WTC11 (cell line): ENCODE results near the gene PCDHGA1. TPM values are rescaled to one million over a fixed set of nuclear protein-coding genes. Genes with fewer than 3 reads are reported as not detected.

Experiments used
- ATAC-seq: fragments of 200-7000 bp; cut with Tn5 transposase; 2 replicates; pipeline ENCODE4 v1.10.0; 2021; ENCODE audit warnings: mild to moderate bottlenecking, moderate library complexity
- CTCF ChIA-PET: fragments of 300-600 bp; sonication (Branson Sonifier 250); formaldehyde crosslinking; loops from one replicate; lab custom pipeline; 2021; ENCODE audit warnings: antibody characterized with exemption; lab: Charles Lee
- POLR2A ChIA-PET: fragments of 350-600 bp; sonication (Branson Sonifier 250); formaldehyde crosslinking; loops from one replicate; lab custom pipeline; 2021; ENCODE audit warnings: antibody characterized with exemption; lab: Charles Lee
- DNase-seq: peaks from one replicate; pipeline ENCODE4 v3.0.0; 2021; ENCODE audit warnings: low spot score
- H3K27ac Mint-ChIP-seq: 2 replicates; pipeline ENCODE4 v1.8.0; 2021; ENCODE audit warnings: mixed read lengths
- H3K27me3 Mint-ChIP-seq: 2 replicates; pipeline ENCODE4 v1.8.0; 2021; ENCODE audit warnings: low read depth, mild to moderate bottlenecking, moderate library complexity, mixed read lengths
- H3K36me3 Mint-ChIP-seq: 2 replicates; pipeline ENCODE4 v1.8.0; 2021; ENCODE audit warnings: mixed read lengths
- H3K4me1 Mint-ChIP-seq: 2 replicates; pipeline ENCODE4 v1.8.0; 2022; ENCODE audit warnings: mixed read lengths
- H3K4me3 Mint-ChIP-seq: 2 replicates; pipeline ENCODE4 v1.8.0; 2021; ENCODE audit warnings: mild to moderate bottlenecking, moderate library complexity, mixed read lengths
- H3K9me3 Mint-ChIP-seq: 2 replicates; pipeline ENCODE4 v1.8.0; 2021; ENCODE audit warnings: mixed read lengths
- ERG ChIP-seq: fragments of 250-450 bp; sonication (Bioruptor Pico); IDR thresholded peaks from 2 replicates; pipeline ENCODE4 v1.8.0; 2021; ENCODE audit warnings: mild to moderate bottlenecking
- GABPB1 ChIP-seq: sonication (generic); formaldehyde crosslinking; IDR thresholded peaks from 2 replicates; pipeline ENCODE4 v1.8.1; 2023; ENCODE audit warnings: mild to moderate bottlenecking, missing genetic modification reagents
- MLX ChIP-seq: sonication (generic); formaldehyde crosslinking; IDR thresholded peaks from 2 replicates; pipeline ENCODE4 v1.8.1; 2023; ENCODE audit warnings: mild to moderate bottlenecking, missing genetic modification reagents, moderate library complexity
- NFATC4 ChIP-seq: fragments of 250-450 bp; sonication (Bioruptor Pico); IDR thresholded peaks from 2 replicates; pipeline ENCODE4 v1.9.0; 2021; ENCODE audit warnings: mild to moderate bottlenecking
- NFYB ChIP-seq: sonication (generic); formaldehyde crosslinking; conservative IDR thresholded peaks from 2 replicates; pipeline ENCODE4 v1.8.0; 2022; ENCODE audit warnings: low read depth, missing genetic modification reagents
- NR1H2 ChIP-seq: sonication (generic); formaldehyde crosslinking; IDR thresholded peaks from 2 replicates; pipeline ENCODE4 v1.9.0; 2021; ENCODE audit warnings: mild to moderate bottlenecking, moderate library complexity, missing genetic modification reagents
- NR3C1 ChIP-seq: sonication (generic); formaldehyde crosslinking; conservative IDR thresholded peaks from 2 replicates; pipeline ENCODE4 v1.8.1; 2023; ENCODE audit warnings: low read depth, mild to moderate bottlenecking, missing genetic modification reagents
- OVOL2 ChIP-seq: fragments of 250-450 bp; sonication (Bioruptor Pico); IDR thresholded peaks from 2 replicates; pipeline ENCODE4 v1.9.0; 2021; ENCODE audit warnings: mild to moderate bottlenecking, borderline replicate concordance
- SMAD3 ChIP-seq: sonication (generic); formaldehyde crosslinking; IDR thresholded peaks from 2 replicates; pipeline ENCODE4 v1.8.0; 2022; ENCODE audit warnings: missing genetic modification reagents, mild to moderate bottlenecking, borderline replicate concordance
- TP53 ChIP-seq: sonication (generic); formaldehyde crosslinking; IDR thresholded peaks from 2 replicates; pipeline ENCODE4 v1.8.1; 2023; ENCODE audit warnings: mild to moderate bottlenecking, missing genetic modification reagents
- ZNF121 ChIP-seq: sonication (generic); formaldehyde crosslinking; IDR thresholded peaks from 2 replicates; pipeline ENCODE4 v1.8.0; 2023; ENCODE audit warnings: missing genetic modification reagents
- ZNF317 ChIP-seq: sonication (generic); formaldehyde crosslinking; IDR thresholded peaks from 2 replicates; pipeline ENCODE4 v1.8.1; 2023; ENCODE audit warnings: low read depth, mild to moderate bottlenecking, moderate library complexity, missing genetic modification reagents, borderline replicate concordance
- ZNF396 ChIP-seq: fragments of 250-450 bp; sonication (Bioruptor Pico); IDR thresholded peaks from 2 replicates; pipeline ENCODE4 v1.8.0; 2021; ENCODE audit warnings: mild to moderate bottlenecking, moderate library complexity, borderline replicate concordance
- ZNF532 ChIP-seq: fragments of 250-450 bp; sonication (Bioruptor Pico); IDR thresholded peaks from 2 replicates; pipeline ENCODE4 v1.9.0; 2021; ENCODE audit warnings: mild to moderate bottlenecking, borderline replicate concordance
- total RNA-seq: library from RNA; stranded (reverse); gene quantifications from 3 replicates; pipeline ENCODE4 v1.2.3, GENCODE V29; 2021
- TF ChIP-seq, protein P1 (sequence below): sonication (generic); formaldehyde crosslinking; IDR thresholded peaks from 2 replicates; pipeline ENCODE4 v1.8.1; 2022; ENCODE audit warnings: mild to moderate bottlenecking, missing genetic modification reagents, moderate library complexity, borderline replicate concordance
- TF ChIP-seq, protein P2 (sequence below): sonication (generic); formaldehyde crosslinking; conservative IDR thresholded peaks from 2 replicates; pipeline ENCODE4 v1.8.1; 2022; ENCODE audit warnings: mild to moderate bottlenecking, missing genetic modification reagents
- TF ChIP-seq, protein P3 (sequence below): sonication (generic); formaldehyde crosslinking; IDR thresholded peaks from 2 replicates; pipeline ENCODE4 v1.8.0; 2022; ENCODE audit warnings: mild to moderate bottlenecking, missing genetic modification reagents

PCDHGA1 gene
- total RNA-seq, 1 experiment from 2014 or later: 1.5 TPM

DNA sequence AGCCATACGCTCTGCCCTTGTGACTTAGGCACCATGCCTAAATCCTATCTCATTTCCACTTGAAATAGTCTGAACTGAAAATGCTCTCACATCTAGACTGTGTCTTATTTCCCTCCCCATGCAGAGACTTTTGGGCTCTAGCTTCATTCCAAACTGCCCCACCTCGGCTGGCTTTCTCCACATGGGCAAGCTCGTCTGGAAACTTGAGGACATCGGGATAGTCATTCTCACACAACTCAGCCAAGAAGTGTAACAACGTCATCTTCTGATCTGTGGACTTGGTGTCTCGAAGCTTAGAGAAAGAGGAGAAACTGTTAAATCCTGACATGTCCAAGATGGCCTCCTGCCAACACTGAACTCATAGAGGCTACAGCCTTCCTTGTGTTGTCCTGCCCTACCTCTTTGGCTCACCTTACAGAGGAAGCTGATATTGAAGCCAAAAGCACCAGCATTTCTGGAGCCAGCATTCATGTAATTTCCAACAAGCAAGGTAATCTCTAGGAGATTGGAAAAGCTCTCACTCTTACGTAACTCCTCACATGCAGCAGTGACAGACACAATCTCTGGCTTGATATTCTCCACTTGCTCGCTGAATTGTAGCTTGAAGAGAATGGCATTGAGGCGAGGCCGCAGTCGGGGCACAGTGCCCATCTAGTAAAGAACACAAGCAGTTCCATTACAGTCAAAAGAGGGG lies 198.1 kb downstream of the PCDHGA1 start (continued):
- TF ChIP-seq TP53 (CRISPR knock-in tag): no peak
- TF ChIP-seq MLX (CRISPR knock-in tag): no peak

DNA sequence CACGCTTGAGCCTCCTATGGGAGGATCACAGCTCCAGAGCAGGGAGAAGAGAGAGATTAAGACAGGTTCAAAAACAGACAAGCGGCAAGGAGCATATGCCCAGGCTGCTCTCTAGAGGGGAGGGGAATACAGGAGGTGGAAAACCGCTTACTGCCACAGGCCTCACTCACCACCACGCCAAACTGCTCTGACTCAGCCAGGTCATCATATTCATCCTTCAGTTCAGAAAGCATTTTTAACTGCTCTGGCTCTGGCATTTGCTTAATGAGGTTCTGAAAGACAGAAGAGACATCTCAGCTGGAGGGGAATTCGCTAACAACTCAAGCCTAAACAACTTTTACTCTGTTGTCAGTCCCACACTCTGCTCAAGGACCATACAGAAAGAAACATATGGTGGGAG lies 198.7 kb downstream of the PCDHGA1 start:
- no peaks in the 10 kb centered on the region for H3K9me3 Mint-ChIP-seq
- ATAC-seq (no peak), DNase-seq (no peak)
- CTCF ChIA-PET: interaction anchor here (1.2 to 1.9 kb wide), 5 partner anchors 29 to 306 kb away, joined by 3 to 4 read pairs (median 4); partner anchors contain the start of genes PCDHB14, PCDHGB6 and PCDHGB7
- H3K4me3 Mint-ChIP-seq: no peak overlapping the region
- TF ChIP-seq SMAD3 (CRISPR knock-in tag) (no peak), ZNF317 (CRISPR knock-in tag) (no peak), NFYB (CRISPR knock-in tag) (no peak), ZNF396 (CRISPR knock-in tag) (no peak), NR3C1 (no peak), NR1H2 (CRISPR knock-in tag) (no peak), ZNF121 (CRISPR knock-in tag) (no peak), OVOL2 (no peak), GABPB1 (no peak), ERG (no peak), ZNF532 (CRISPR knock-in tag) (no peak), NFATC4 (no peak)
- TF ChIP-seq, protein P1, sequence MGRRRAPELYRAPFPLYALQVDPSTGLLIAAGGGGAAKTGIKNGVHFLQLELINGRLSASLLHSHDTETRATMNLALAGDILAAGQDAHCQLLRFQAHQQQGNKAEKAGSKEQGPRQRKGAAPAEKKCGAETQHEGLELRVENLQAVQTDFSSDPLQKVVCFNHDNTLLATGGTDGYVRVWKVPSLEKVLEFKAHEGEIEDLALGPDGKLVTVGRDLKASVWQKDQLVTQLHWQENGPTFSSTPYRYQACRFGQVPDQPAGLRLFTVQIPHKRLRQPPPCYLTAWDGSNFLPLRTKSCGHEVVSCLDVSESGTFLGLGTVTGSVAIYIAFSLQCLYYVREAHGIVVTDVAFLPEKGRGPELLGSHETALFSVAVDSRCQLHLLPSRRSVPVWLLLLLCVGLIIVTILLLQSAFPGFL (CRISPR knock-in tag): no peak
- TF ChIP-seq, protein P2, sequence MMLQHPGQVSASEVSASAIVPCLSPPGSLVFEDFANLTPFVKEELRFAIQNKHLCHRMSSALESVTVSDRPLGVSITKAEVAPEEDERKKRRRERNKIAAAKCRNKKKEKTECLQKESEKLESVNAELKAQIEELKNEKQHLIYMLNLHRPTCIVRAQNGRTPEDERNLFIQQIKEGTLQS (CRISPR knock-in tag): no peak
- TF ChIP-seq, protein P3, sequence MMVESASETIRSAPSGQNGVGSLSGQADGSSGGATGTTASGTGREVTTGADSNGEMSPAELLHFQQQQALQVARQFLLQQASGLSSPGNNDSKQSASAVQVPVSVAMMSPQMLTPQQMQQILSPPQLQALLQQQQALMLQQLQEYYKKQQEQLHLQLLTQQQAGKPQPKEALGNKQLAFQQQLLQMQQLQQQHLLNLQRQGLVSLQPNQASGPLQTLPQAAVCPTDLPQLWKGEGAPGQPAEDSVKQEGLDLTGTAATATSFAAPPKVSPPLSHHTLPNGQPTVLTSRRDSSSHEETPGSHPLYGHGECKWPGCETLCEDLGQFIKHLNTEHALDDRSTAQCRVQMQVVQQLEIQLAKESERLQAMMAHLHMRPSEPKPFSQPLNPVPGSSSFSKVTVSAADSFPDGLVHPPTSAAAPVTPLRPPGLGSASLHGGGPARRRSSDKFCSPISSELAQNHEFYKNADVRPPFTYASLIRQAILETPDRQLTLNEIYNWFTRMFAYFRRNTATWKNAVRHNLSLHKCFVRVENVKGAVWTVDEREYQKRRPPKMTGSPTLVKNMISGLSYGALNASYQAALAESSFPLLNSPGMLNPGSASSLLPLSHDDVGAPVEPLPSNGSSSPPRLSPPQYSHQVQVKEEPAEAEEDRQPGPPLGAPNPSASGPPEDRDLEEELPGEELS (CRISPR knock-in tag): no peak
- POLR2A ChIA-PET: no interaction called here
- peaks cover 20% of the 10 kb centered on the region for H3K4me1 Mint-ChIP-seq
- no peaks in the 10 kb centered on the region for H3K27me3 Mint-ChIP-seq
- H3K36me3 Mint-ChIP-seq: peaks cover 35% of the 10 kb centered on the region
- no peak overlapping the region for H3K27ac Mint-ChIP-seq
